SK-N-SH (cell line): Measurements from ENCODE around the gene SAMD4A.

Source experiments
- CHD2 ChIP-seq: fragments of 150-350 bp; IDR thresholded peaks from 2 replicates; pipeline ENCODE4 v1.6.1; 2018; ENCODE audit warnings: low read length; ENCODE audit not compliant: partially characterized antibody
- CTCF ChIP-seq: fragments of 200-600 bp; sonication (generic); IDR thresholded peaks from 2 replicates; pipeline ENCODE4 v1.6.1; 2017; ENCODE audit warnings: antibody characterized with exemption, mild to moderate bottlenecking, moderate library complexity
- EP300 ChIP-seq, 2 experiments: IDR thresholded peaks; 2 replicates each; pipeline versions ENCODE4 v1.4.0 to v1.6.1; 2012; ENCODE audit warnings: borderline replicate concordance in 1 of 2, low read depth in 1 of 2, low read length in 1 of 2
- EZH2phosphoT487 ChIP-seq: fragments of 200-600 bp; sonication (generic); IDR thresholded peaks from 2 replicates; pipeline ENCODE4 v1.6.1; 2017; ENCODE audit warnings: low read depth, mixed run types, mild to moderate bottlenecking, antibody characterized with exemption, moderate library complexity, borderline replicate concordance
- GATA2 ChIP-seq: sonication (generic); formaldehyde crosslinking; IDR thresholded peaks from 2 replicates; pipeline ENCODE4 v1.5.0; 2020; ENCODE audit warnings: mild to moderate bottlenecking, missing genetic modification reagents
- POLR2AphosphoS5 ChIP-seq: IDR thresholded peaks from 2 replicates; pipeline ENCODE4 v1.6.1; 2012; ENCODE audit warnings: low read depth, low read length
- RAD21 ChIP-seq: IDR thresholded peaks from 2 replicates; pipeline ENCODE4 v1.6.1; 2012; ENCODE audit warnings: mild to moderate bottlenecking, low read length
- RFX5 ChIP-seq: IDR thresholded peaks from 2 replicates; pipeline ENCODE4 v1.6.1; 2012; ENCODE audit warnings: mild to moderate bottlenecking, improper control_type of control experiment, low read length
- SIN3A ChIP-seq: IDR thresholded peaks from 2 replicates; pipeline ENCODE4 v1.6.1; 2012; ENCODE audit warnings: low read depth, mild to moderate bottlenecking, low read length, moderate library complexity, borderline replicate concordance
- SMC3 ChIP-seq: IDR thresholded peaks from 2 replicates; pipeline ENCODE4 v1.6.1; 2012; ENCODE audit warnings: low read depth, low read length, improper control_type of control experiment
- TAF1 ChIP-seq: IDR thresholded peaks from 2 replicates; pipeline ENCODE4 v1.6.1; 2012; ENCODE audit warnings: low read depth, mild to moderate bottlenecking, low read length, moderate library complexity, borderline replicate concordance
- TEAD4 ChIP-seq: IDR thresholded peaks from 2 replicates; pipeline ENCODE4 v1.4.0; 2012; ENCODE audit warnings: mild to moderate bottlenecking, borderline replicate concordance; ENCODE audit not compliant: insufficient read depth
- YY1 ChIP-seq: IDR thresholded peaks from 2 replicates; pipeline ENCODE4 v1.4.0; 2012; ENCODE audit warnings: low read depth, mild to moderate bottlenecking
- ZBTB33 ChIP-seq: IDR thresholded peaks from 2 replicates; pipeline ENCODE4 v1.4.0; 2012; ENCODE audit warnings: low read depth, borderline replicate concordance

GRCh38 chr14:54704768-54705167, 137.8 kb downstream of the SAMD4A start:
- TF ChIP-seq CTCF, result no peak
- no peak for TF ChIP-seq POLR2AphosphoS5
- no peak for TF ChIP-seq RFX5
- TF ChIP-seq EP300 (IDR thresholded peaks at IDR 0.05; ENCODE audit: borderline replicate concordance in 1 of 2, low read depth in 1 of 2, low read length in 1 of 2), result no peak
- no peak for TF ChIP-seq TAF1
- TF ChIP-seq ZBTB33, result no peak
- no peak for TF ChIP-seq CHD2
- no peak for TF ChIP-seq TEAD4
- no peak for TF ChIP-seq GATA2 (CRISPR knock-in tag)
- no peak for TF ChIP-seq EZH2phosphoT487
- no peak for TF ChIP-seq SIN3A
- no peak for TF ChIP-seq SMC3
- TF ChIP-seq YY1, result no peak
- TF ChIP-seq RAD21, result no peak
